SKM-1 treated with dmso at 0.1 percent for 144 hours (cell line): Measurements from ENCODE around the gene AXDND1.

Experiments
- DNase-seq: peaks from one replicate; lab custom pipeline; 2025; ENCODE audit not compliant: unreplicated experiment; lab: John Stamatoyannopoulos, UW

AXDND1 gene

DNA sequence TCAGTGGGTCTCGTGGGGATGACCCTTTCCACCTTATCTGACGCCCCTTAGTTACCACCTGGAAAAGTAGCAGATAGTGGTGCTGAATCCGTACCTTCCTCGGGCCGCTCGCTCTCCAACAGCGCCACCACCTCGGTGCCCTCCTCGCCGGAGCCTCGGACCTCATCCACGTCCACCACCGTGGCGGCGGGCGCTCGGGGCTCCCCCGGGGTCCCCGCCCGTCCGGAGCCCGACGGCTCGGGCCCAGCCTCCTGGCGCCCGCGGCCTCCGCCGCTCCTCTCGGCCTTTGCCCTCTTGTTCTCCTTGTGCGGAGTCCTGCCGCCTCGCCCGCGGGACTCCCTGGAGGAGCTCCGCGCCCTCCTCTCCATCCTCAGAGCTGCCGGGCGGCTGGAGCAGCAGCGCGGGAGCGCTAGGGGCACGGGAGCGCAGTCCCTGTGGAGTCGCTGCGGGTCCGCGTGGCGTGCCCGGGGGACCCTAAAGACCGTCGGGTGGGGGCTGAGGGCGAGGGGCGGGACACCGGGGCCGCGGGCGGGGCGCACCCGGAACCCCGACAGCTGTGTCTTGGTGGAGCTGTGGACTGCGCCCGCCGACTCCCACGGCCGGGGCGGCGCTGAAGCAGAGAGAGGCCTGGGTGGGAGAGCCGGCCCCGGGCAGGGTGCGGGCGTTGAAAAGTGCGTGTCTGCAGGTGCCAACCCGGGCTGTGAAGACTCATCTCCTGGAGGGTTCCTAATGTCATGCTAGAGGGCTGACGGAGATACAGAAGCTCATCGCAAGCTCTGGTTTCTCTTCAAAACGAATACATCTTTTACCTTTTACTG lies 209.9 kb downstream of the AXDND1 start, which contains the start of gene NPHS2:
TSS of gene NPHS2 (minus strand) at position 452 of the 818 bp plus-strand sequence. CDS start at position 368, 84 bp downstream.
- DNase-seq = no peak

DNA sequence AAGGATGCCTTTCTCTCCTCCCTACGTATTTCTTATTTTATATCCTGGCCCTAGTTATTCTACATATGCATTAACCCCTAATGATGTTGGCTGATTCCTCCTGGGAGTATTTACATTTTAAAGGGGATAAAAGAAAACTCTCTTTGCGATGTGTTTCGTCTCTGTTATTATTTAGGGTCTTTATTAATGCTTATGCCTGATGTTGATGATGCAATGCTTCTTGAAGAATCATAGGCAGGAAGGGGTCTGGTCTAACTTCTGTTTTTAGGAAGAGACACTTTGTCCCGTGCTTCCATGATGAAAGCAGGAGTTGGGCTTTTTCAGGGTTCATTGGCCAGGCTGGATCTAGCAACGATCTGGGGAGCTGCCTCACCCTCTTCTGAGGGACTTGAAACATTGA lies 210.7 kb downstream of the AXDND1 start:
- no peak for DNase-seq

DNA sequence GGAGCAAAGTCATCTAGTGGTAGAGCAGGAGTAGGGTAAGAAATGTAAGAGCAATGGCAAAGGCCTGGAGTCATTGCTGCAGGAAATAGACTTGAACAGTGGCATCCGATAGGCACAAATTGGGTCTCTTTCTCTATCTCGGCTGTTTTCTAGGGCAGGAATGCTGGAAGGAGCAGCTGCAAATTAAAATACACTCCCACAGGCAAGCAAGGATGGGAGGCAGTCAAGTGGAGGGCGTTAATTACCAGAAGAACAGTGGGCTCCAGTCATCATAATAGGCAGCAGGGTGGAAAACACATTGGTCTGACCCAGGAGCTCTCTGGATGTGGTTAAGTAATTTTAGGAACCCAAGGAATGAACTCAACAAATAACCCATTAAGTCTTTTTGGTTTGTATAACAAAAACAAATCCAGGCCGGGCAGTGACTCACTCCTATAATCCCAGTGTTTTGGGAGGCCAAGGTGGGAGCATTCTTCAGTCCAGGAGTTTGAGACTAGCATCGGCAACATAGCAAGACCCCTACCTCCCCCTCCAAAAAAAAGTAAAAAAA lies 218.1 kb downstream of the AXDND1 start:
- DNase-seq = no peak

DNA sequence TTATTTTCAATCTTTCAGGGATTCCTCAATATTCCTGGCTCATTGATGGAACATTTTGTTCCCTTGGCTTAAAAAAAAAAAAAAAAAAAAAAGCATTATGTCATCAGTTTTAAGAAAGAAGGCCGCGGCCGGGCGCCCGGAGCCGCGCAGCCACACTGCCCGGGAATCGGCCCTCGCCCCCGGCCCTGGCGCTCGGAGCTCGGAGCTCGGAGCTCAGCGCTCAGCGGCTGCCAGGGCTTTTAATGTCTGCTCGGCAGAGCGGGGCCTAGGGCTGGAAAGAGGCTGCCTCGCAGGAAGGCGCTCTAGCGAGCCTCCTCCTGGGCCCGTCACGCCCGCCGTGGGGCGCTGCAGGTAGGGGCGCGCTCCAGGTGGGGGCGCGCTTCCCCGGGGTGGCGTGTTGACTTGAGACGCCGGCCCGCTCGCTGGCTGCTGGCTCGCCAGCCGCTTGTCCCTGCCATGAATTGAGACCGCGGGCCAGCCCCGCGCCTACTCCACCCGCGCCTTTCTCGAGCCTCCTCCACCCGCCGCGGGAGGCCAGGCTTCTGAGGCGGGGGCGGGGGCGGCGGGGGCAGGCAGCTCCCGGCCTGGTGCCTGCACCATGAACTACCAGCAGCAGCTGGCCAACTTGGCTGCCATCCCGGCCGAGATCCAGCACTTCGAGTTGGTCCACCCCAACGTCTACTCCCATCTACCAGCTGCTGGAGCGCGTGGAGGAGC lies 220.5 kb downstream of the AXDND1 start:
- DNase-seq = no peak

DNA sequence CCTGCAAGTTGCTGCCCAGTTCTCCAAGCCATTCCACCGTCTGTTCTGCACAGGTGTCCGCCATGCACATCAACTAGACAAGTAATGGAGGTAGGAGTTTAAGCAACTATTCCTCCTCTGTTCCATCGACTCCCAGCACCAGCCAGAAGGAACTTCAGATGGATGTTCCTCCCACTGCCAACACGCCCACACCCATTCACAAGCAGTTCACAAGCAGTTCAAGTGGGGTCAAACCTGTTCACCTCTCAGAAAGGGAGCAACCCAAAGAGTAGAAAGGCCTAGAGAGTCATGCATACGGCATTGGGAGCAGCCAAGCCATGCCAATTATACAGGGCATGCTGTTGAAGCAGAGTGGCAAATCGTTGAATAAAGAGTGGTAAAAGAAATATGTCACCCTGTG lies 221.6 kb downstream of the AXDND1 start:
- DNase-seq = no peak

DNA sequence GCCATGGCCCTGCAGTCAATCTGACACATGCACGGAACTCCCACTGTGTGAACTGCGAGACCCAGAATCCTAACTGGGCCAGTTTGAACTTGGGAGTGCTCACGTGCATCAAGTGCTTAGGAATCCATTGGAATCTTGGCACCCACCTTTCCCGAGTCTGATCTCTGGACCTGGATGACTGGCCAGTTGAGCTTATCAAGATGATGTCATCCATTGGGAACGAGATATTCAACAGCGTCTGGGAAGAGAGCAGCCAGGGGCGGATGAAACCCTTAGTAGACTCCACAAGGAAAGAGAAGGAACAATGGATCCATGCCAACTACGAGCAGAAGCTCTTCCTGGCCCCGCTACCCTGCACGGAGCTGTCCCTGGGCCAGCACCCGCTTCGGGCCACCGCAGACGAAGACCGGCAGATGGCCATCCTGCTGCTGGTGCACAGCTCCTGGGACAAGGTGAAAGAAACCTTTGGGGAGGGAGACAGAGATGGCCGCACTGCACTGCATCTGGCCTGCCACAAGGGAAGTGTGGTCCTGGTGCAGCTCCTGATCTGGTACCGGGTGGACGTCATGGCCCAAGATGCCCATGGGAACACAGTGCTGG lies 222.8 kb downstream of the AXDND1 start:
- DNase-seq = no peak

DNA sequence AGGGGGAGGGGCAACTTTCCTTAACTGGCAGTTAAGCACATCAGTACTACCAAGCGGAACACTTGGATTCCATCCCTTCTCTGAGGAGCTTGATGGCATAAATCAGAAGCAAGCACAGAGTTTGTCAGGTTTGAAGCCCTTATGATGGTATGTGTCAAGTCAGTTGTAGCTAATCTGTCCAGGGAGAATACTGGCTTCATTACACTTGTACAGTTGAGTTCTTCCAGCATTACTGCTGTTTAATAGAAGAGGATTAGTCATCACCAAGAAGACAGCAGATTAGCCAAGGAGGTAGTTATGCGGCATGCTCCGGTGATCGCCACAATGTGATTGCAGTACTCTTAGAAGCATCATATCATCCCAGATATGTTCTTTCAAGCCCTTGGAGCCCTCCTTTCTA lies 223.7 kb downstream of the AXDND1 start:
- no peak for DNase-seq

DNA sequence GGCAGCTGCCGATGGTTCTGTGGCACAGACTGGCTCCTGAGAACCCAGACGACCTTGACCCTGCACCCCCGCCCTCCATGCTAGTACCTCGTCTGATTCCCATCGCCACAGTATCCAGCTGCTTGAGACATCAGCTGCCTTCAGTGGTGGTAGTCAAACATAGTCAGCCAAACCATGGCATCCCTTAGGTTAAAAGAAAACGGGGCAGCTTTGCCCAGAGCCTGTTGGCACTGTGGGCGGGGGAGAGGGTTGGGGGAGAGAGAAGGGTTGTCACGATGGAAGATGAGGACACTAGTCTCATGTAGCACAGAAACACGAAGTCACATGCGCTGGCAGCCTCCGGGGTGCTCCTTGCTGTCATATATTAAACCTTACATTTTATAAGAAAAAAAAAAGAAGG lies 224.9 kb downstream of the AXDND1 start:
- no peak for DNase-seq

DNA sequence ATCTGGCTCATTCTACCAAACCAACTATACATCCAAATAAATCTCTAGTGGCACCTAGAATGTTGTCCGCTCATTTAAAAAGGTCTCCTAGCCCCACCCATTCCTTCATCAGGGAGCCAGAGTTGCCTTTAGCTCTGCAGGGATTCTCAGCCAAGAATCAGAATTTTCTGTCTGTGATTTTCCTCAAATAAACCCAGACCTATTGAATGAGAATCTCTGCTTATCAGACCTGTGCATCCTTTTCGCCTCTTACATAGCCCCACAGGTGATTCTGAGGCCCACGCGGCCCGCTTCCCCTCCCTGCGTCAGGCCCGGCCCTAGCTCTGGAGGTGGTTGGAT lies 225.5 kb downstream of the AXDND1 start:
- DNase-seq = no peak

DNA sequence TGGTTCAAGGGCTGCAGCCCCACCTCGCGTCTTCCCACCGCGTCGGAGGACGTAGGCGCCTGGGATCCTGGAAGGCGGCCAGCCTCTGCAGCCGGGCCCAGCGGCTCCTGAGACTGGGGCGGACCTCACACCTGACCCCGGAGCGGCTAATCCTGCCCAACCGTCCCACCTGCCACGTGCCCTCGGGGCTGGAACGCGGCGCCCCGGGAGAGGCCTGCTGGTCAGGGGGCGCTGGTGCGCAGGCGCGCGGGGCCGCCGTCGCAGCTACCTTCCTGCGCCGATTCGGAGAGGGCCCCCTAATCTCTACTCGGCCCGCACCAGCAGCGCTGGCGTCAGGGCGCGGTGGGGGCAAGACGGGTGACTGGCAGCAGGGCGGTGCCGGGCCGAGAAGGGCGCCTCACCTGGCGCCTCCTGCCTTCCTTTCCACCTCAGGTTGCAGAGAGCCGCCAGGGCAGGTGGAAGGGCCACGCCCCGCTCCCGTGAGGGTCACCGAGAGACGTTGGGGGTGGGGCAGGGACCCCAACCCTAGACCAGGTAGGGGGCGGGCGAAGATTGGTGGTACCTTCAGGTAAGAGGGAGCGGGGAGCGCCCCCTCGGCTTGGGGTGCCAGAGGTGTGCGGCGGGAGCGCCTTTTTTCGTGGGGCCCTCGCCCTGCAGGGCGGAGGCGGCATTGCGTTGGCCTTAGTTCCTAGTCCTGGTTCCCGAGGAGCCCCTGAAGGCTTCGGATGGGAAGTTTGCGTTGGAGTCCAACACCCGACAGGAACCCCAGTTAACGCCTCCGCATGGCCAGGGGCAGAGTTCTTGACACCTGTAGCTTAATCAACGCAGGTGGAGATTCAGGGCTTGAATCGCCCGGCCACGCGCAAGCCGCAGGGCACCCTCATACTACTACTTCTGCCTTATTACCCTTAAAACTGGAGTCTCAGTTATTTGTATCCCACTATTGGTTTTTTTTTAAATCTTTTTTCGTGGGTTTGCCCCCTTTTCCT lies 226.1 kb downstream of the AXDND1 start, which contains the start of gene TDRD5:
TSS of gene TDRD5 (plus strand) at position 241 of the 989 bp plus-strand sequence. CDS start 784 bp downstream, outside the sequence.
- no peak for DNase-seq

DNA sequence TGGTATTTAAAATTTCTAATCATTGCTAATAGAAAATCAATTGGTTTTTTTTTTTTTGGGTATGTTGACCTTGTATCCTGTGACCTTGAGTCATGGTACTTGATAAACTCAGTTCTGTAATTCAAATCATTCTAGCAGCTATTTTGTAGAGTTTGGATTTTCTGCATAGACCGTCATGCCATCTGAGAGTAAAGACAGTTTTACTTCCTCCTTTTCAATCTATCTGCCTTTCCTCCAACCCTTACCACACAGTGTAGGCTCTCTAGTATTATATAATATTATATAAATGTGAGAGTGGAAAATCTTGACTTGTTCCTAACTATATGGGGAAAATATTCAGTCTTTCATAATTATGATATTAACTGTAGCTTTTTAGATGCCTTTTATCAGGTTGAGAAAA lies 232.9 kb downstream of the AXDND1 start:
- peak; percentile 10 for DNase-seq

DNA sequence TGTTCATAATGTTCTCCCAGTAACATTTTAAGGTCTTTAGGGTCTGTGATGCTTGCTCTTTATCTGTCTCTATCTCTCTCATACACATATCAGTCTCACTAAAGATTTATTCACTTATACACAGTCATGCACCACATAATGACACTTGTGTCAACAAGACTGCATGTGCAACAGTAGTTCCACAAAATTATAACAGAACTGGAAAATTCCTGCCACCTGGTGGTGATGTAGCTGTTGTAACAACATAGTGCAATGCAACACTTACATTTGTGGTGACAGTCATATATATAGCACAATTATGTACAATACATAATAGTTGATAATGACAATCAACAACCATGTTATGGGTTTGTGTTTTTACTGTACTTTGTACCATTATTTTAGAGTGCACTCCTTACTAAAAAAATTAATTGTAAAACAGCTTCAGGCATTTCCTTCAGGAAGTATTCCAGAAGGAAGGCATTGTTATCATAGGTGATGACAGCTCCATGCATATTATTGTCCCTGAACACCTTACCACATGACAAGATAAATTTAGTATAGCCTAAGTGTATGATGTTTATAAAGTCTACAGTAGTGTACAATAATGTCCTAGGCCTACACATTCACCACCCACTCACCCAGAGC lies 234.0 kb downstream of the AXDND1 start:
- peak; percentile 33 for DNase-seq

DNA sequence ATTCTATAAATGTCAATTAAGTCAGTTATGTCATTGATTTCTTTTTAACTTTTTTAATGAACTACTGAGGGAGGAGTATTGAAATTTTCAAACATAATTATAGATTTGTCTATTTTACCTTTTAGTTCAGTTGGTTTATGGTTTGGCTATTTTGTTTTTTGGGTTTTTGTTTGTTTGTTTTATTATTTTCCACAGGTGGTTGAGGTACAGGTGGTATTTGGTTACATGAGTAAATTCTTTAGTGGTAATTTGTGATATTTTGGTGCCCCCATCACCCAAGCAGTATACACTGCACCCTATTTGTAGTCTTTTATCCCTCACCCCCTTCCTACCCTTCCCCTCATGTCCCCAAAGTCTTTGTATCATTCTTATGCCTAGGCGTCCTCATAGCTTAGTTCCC lies 235.3 kb downstream of the AXDND1 start:
- DNase-seq = no peak
